ENCODE results near the gene HSF2. TPM values are rescaled to one million over a fixed set of nuclear protein-coding genes. Genes with fewer than 3 reads are reported as not detected.

The HSF2 gene
- total and polyA plus RNA-seq, 12 donors: 14.6 to 64.4 (median 19.5) TPM

DNA sequence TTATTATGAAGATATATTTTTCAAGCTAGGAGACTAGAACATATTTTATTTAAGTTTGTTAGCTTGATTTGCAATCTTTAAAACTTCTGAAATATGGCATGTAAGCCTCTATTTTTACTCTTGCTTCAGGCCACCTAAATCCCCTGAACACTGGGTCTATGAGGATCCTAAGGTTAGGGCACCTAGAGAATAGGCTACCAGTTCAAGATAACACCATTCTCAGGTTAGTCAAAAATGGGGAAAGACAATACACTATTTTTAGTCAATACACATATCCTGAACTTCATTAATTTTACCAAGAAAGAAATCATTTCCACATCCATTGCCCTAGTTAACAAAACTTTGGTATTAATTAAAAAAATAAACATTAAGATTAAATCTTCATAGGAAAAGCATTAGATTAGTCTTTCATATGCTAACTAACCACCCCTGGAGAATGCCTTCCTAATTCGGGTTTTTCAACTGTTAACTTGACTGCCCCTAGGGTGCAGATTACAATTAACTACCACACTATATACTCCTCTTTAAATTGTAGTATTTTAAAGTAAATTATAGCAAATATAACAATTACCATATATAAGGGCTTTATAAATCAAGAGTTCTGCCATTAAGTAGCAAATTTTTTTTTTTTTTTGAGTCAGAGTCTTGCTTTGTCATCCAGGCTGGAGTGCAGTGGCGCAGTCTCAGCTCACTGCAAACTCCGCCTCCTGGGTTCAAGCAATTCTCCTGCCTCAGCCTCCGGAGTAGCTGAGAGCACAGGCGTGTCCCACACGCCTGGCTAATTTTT is 6.7 kb upstream of the HSF2 start:
- Histone ChIP-seq H3K4me3 (no peak overlapping the region), H3K9me3 (replicated peaks in 1 of 3) (no peaks in the 10 kb centered on the region), H3K36me3 (replicated peaks in 1 of 2) (no peaks in the 10 kb centered on the region), H3K27ac (no peak overlapping the region), H3K27me3 (no peaks in the 10 kb centered on the region), H3K4me1 (replicated peaks in 1 of 2) (peaks cover 10 to 29% of the 10 kb centered on the region in 2 donors)
- intact Hi-C loops (cut with DNase I): no loop called here
- DNase-seq: no peak
- TF ChIP-seq, protein P1, sequence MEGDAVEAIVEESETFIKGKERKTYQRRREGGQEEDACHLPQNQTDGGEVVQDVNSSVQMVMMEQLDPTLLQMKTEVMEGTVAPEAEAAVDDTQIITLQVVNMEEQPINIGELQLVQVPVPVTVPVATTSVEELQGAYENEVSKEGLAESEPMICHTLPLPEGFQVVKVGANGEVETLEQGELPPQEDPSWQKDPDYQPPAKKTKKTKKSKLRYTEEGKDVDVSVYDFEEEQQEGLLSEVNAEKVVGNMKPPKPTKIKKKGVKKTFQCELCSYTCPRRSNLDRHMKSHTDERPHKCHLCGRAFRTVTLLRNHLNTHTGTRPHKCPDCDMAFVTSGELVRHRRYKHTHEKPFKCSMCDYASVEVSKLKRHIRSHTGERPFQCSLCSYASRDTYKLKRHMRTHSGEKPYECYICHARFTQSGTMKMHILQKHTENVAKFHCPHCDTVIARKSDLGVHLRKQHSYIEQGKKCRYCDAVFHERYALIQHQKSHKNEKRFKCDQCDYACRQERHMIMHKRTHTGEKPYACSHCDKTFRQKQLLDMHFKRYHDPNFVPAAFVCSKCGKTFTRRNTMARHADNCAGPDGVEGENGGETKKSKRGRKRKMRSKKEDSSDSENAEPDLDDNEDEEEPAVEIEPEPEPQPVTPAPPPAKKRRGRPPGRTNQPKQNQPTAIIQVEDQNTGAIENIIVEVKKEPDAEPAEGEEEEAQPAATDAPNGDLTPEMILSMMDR (IDR thresholded peaks at IDR 0.05): no peak
- no peak for TF ChIP-seq POLR2A (IDR thresholded peaks at IDR 0.05)
- 77 to 90% (median 83%) methylated on average over 6 of the region's 6 CpGs for WGBS, 4 donors

DNA sequence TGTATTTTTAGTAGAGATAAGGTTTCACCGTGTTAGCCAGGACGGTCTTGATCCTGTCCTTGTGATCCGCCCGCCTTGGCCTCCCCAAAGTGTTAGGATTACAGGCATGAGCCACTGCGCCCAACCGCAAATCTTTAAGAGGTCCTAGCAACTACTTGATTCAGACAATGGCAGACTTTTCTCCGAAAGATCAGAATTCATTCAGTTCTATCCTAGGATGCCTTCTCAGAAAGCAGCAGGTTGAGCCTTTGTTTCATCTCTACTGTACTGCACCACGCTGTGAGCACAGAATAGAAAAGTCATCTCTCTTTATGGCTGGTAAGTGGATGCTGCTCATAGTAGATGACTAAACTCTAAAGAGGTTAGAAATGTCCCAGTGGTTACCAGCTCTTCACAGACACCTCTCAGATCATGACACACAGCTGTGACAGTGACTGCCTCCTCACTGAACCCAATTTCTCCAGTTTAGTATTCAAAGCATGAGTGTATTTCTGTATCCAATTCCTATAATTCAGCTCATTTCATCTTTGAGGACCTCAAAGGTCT is 6.0 kb upstream of the HSF2 start:
- DNase-seq: no peak
- no peak for TF ChIP-seq POLR2A (IDR thresholded peaks at IDR 0.05)
- TF ChIP-seq, protein P1 (IDR thresholded peaks at IDR 0.05): no peak
- H3K36me3 ChIP-seq (replicated peaks in 1 of 2): no peaks in the 10 kb centered on the region
- intact Hi-C loops (cut with DNase I): no loop called here
- no peaks in the 10 kb centered on the region for H3K27me3 ChIP-seq
- no peak overlapping the region for H3K4me3 ChIP-seq
- H3K4me1 ChIP-seq (replicated peaks in 1 of 2): peaks cover 10 to 30% of the 10 kb centered on the region in 2 donors
- peak overlapping the region in 2 of 5 donors; percentile 61 to 71 for H3K27ac ChIP-seq
- 62 to 79% (median 65%) methylated on average over 8 of the region's 8 CpGs for WGBS, 4 donors
- H3K9me3 ChIP-seq (replicated peaks in 1 of 3): no peaks in the 10 kb centered on the region

DNA sequence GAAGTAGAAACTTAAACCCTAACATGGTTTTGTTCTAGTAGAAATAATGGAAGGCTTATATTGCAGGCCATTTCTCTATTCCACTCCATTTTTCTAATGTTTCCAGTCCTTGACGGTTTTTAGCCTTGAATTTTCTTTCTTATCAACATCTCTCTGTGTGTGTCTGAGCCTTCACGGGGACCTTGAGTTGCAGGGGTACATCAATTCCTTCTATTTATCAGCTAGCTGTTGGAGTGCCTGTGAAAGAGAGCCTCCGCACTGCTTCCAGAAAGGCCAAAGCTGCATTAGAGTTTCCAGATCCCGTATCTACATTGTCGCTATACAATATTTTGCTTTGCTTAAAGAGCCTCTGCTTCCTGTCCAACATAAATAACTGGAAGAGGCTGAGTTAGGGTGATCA is 5.4 kb upstream of the HSF2 start:
- Histone ChIP-seq H3K36me3 (replicated peaks in 1 of 2) (no peaks in the 10 kb centered on the region), H3K4me3 (no peak overlapping the region), H3K4me1 (replicated peaks in 1 of 2) (peaks cover 10 to 36% of the 10 kb centered on the region in 2 donors), H3K27me3 (no peaks in the 10 kb centered on the region), H3K27ac (peak overlapping the region in 4 of 5 donors; percentile 4 to 71 (median 41)), H3K9me3 (replicated peaks in 1 of 3) (no peaks in the 10 kb centered on the region)
- TF ChIP-seq, protein P1 (IDR thresholded peaks at IDR 0.05): no peak
- TF ChIP-seq POLR2A (IDR thresholded peaks at IDR 0.05): no peak
- WGBS, 4 donors: 34 to 43% (median 37%) methylated on average over 5 of the region's 5 CpGs
- peak in 6 of 7 donors; percentile 34 to 63 (median 46) for DNase-seq
- intact Hi-C loops (cut with DNase I): no loop called here

DNA sequence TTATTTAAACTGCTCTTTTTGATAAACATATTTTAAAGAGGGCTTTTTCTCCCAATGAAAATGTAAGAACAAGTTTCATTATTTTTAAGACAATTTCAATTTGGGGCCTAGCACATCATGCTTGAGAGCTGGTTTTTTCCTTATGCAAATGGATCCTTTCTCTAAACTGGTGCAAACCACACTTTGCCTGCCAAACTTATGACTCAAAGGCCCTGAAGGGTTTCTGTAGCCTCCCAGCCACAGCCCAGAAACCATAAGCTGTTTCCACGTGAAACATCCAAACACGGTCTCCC is 451 bp upstream of the HSF2 start:
- TF ChIP-seq, protein P1 (IDR thresholded peaks at IDR 0.05): no peak
- no peak for TF ChIP-seq POLR2A (IDR thresholded peaks at IDR 0.05)
- H3K9me3 ChIP-seq (replicated peaks in 1 of 3): no peaks in the 10 kb centered on the region
- H3K36me3 ChIP-seq (replicated peaks in 1 of 2): no peaks in the 10 kb centered on the region
- DNase-seq: no peak
- H3K4me3 ChIP-seq: no peak overlapping the region
- 0 to 1% (median 0%) methylated on average over 2 of the region's 2 CpGs for WGBS, 4 donors
- intact Hi-C loops (cut with DNase I): no loop called here
- H3K27me3 ChIP-seq: no peaks in the 10 kb centered on the region
- peaks cover 19 to 54% of the 10 kb centered on the region in 2 donors for H3K4me1 ChIP-seq (replicated peaks in 1 of 2)
- H3K27ac ChIP-seq: peak overlapping the region in 3 of 5 donors; percentile 54 to 85 (median 85)
